NCI-H146 treated with DMSO at 0.1 percent for 48 hours (cell line): Measurements from ENCODE around the gene TXN2.
"Not testable (repeated sequence)": the region's sequence is repeated elsewhere in the genome, so short reads cannot be mapped to it uniquely, and the experiment has no call there.

Experiments
- DNase-seq: peaks from one replicate; lab custom pipeline; 2025; ENCODE audit not compliant: unreplicated experiment; lab: John Stamatoyannopoulos, UW

Gene TXN2

DNA sequence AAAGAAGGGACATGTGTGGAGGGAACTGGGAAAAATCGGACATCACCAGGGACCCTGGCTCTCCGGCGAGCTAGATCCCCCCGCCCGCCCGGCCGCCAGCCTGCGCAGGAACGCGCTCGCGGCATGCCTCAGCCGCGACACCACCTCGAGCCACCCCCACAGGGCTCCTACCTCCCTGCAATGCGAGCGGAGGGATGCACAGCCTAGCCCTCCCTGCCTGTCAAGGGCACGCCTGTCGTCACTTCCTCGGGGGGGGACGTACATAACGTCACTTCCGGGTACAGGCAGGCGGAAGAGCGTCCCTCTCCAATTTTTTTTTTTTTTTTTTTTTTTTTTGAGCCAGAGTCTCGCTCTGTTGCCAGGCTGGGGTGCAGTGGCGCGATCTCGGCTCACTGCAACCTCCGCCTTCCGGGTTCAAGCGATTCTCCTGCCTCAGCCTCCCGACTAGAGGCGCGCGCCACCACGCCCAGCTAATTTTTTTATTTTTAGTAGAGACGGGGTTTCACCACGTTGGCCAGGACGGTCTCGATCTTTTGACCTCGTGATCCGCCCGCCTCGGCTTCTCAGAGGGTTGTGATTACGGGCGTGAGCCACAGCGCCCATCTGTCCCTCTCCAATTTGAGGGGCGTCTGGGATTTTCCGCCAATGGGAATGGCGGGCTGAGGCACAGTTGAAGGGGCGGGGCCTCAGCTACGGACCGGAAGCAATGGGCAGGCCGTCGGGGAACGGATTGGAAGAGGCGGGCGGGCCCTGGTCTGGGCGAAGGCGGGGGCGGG is at the start of gene TXN2:
Gene TXN2 (minus strand): TSS at position 248 of the 776 bp plus-strand sequence. CDS start 803 bp downstream, outside the sequence.
- DNase-seq = peak; percentile 86

DNA sequence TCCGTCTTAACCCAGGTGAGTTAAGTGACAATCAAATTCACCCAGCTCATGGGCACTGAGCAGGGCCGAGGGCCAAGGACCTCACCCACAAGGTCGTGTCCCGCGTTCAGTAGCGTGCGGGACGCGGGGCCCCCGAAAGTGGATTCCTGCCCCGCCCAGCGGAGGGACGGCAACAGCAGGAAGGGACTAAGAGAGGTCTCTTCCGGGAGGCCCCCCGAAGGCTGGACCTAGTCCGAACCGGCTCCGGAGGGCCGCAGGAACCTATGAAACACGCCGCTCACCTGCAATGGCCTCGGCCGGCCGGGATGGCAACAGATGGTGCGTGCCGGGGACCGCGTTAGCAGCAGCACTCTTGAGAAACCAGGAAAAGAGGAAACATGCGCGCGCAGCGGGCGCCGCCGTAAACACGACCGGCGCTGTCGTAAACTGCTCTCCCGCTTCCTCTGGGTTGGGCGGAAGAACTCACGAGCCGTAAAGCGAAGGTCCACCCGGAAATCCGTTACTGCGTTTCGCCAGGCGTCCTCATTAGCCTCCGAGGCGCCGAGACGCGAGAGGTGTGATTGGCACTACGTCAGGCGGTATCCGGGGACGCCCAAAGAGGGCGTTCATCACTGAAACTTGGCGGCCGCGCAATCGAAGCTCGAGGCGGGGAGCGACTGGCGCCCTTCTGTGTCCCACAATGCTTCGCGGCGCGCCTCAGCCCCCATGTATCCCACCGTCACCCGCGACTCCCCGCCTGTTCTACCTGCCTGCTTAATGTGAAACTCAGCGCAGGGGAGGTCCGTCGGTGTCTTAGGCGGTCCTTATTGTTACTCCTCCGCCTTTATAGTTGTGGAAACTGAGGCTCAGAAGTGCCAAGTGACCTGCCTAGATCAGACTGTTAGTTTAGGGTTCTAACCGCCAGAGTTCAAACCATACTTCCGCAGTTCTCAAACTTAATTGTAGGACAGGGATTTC is 47.6 kb upstream of the TXN2 start, which contains the start of gene EIF3D:
Gene EIF3D (minus strand): TSS at position 372 of the 957 bp plus-strand sequence. CDS start 3,045 bp downstream, outside the sequence.
- DNase-seq = peak; percentile 93

GRCh38 chr22:36528341-36528740 is 46.9 kb upstream of the TXN2 start:
- DNase-seq = no peak

DNA sequence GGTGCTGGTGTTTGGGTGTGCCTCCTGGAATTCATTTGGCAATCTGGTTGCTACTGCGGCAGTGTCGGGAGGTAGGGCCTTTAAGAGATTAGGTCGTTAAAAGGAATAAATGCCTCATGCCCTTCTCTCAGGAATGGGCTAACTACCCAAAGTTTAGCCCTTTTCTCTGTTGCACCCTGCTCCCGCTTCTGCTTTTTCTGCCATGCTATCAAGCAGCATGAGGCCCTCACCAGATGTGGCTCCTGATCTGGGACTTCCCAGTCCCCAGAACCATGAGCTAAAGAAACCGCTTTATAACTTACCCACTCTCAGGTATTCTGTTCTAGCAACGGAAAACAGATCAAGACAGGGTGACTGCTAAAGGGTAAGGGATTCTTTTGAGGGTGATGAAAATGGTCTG is 41.2 kb upstream of the TXN2 start:
- no peak for DNase-seq

DNA sequence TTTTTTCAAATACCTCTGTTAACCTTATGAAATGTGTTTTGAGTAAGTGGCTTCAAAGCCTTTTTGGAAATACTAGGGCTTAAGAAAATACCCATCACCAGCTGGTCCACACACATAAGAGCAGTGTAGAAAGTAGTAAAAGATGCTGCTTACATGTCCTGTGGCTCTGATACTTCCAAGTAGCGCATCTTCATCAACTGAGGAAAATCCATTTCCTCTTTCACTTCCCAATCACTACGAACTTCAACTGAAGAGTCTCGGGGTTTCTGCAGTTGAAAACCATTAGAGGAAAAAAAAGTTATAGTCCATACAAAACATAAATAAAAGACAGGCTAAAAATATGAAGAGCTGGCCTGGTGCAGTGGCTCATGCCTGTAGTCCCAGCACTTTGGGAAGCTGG is 39.0 kb upstream of the TXN2 start:
- no peak for DNase-seq

GRCh38 chr22:36519906-36520305 is 38.5 kb upstream of the TXN2 start:
- DNase-seq = not testable (repeated sequence)

GRCh38 chr22:36514766-36515165 is 33.3 kb upstream of the TXN2 start:
- DNase-seq = no peak

DNA sequence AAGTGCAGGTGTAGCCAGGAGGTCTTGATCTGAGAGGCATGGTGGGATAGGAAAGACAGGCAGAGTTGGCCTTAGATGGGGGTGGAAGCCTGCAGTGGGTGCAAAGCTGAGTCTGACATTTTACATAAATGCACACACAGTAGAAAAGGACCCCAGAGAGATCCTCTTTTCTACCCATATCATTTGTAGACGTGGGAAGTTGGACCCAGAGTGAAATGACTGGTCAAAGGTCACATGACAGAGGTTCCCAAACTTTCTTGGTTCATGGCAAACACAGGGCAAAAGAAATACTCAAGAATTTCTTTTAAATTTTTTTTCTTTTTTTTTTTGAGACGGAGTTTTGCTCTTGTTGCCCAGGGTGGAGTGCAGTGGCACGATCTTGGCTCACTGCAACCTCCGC is 31.6 kb upstream of the TXN2 start:
- DNase-seq = no peak

DNA sequence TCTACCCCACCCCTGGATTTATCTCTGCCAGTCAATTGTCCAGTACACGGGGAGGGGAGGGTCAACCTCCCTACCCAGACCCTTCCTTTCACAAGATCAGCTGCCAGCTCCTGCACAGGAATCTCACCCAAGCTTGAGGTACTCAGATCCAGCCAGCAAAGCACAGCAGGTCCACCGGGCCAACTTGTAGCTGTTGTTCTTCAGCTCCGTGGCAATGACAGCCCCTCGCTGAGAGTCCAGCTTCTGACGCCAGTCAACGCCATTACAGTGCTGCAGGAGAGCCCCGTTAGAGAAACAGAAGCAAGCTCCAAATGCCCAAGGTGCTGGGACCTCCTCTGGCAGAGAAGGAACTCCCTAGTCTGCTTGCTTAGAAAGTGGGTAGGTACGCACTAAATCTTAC is 30.9 kb upstream of the TXN2 start:
- DNase-seq = no peak

DNA sequence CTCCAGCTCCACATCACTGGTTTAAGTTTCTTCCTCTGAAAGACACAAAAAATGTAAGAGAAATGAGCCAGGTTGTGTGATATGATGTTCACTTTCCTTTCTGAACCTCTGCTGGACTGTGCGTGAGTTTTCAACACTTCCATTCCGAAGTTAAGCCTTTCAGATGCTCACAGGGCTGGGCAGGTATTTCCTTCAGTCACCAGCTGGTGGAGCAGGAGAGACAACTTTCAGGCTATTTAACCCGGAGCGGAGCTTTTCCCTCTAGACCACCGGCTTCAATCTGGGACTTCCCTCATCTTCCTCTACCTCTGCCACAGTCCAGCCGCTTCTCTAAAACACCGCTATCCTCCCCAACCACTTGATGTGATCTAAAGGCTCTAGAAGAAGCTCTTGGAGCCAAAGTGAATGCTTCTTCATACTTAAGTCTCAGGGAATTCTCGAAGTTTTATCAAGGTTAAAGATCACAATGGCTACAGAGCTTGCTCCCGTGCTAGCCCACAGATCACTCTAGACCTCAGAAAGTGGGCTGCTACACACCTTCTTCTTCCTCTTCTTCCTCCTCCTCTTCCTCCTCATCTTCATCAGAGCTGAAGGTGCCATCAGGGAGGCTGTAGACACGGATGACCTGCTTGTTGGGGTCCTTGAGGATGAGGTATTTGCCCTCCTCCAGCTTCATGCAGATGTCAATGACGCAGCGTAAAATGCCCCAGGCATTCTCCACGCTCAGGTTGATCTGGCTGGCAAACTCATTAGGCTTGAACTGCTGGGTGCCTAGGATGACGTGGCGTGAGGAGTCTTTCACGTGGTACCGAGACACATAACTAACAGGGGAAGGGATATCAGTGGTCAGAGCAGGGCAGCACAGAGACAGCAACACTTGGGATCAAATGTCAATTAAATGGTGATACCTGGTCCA is 29.8 kb upstream of the TXN2 start:
- no peak for DNase-seq

- DNase-seq = no peak
Measured at GRCh38 chr22:36510384-36510783, 28.9 kb upstream of the TXN2 start.

GRCh38 chr22:36507518-36508010 is 26.1 kb upstream of the TXN2 start:
- no peak for DNase-seq

DNA sequence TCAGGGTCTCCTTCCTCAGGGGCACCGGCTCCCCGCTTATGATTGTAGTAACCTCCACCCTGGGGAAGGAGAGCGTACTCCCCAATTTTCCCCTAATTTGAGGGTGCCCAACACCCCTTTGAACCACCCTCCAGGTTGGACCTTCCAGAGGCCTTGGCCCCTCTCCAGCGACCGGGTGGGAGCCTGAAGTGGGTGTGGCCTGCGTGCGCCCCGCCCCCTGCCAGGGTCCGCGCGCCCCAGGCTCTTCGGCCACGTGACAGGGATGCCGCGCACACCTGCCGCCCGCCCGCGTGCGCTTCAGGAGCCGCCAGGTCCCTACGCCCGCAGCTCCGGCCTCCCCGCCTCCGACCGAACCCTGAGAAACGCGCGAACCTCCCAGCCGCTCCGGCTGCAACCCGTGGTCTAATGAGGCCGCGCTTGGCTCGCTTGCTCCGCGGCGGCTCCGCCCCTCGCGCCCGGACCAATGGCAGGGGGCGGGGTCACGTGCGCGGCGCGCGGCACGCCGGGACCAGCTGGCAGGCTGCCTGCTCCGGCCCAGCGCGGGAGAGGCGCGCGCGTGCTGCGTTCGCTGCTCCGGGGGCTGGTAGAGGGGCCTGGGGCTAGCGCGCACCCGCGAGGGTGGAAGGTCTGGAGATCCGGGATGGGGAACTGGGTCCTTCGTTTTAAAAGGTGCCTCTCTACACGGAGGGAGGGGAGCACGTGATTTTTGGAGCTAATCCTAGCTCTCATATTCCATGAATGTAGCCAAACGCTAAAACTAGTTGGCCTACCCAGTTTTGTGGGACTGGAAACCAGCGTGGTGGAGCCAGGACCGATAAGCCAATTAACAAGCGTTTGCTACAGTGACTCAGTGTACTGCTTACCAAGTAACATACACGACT is 25.4 kb upstream of the TXN2 start, which contains the start of gene FOXRED2:
Gene FOXRED2 (minus strand): TSS at position 404 of the 881 bp plus-strand sequence. CDS start 618 bp downstream, outside the sequence.
- DNase-seq = peak; percentile 59

GRCh38 chr22:36505998-36506635 is 24.7 kb upstream of the TXN2 start:
- no peak for DNase-seq

GRCh38 chr22:36497910-36498665 is 16.6 kb upstream of the TXN2 start:
- no peak for DNase-seq

- DNase-seq = no peak
Measured at GRCh38 chr22:36493690-36494110, 12.3 kb upstream of the TXN2 start.

GRCh38 chr22:36492109-36492508 is 10.7 kb upstream of the TXN2 start:
- no peak for DNase-seq

GRCh38 chr22:36491155-36491554 is 9.7 kb upstream of the TXN2 start:
- DNase-seq = no peak
